HG03439 (cell line): ENCODE data around the gene ZBTB21.
"Not testable (repeated sequence)": the region's sequence is repeated elsewhere in the genome, so short reads cannot be mapped to it uniquely, and the experiment has no call there.

ENCODE experiments used
- ATAC-seq: cut with Tn5 transposase; IDR thresholded peaks from one replicate; pipeline ENCODE4 v1.9.1; 2021; ENCODE audit warnings: mild to moderate bottlenecking, moderate library complexity; ENCODE audit not compliant: unreplicated experiment

The ZBTB21 gene

GRCh38 chr21:41971891-41972290 is 38.3 kb downstream of the ZBTB21 start:
- no peak for ATAC-seq

DNA sequence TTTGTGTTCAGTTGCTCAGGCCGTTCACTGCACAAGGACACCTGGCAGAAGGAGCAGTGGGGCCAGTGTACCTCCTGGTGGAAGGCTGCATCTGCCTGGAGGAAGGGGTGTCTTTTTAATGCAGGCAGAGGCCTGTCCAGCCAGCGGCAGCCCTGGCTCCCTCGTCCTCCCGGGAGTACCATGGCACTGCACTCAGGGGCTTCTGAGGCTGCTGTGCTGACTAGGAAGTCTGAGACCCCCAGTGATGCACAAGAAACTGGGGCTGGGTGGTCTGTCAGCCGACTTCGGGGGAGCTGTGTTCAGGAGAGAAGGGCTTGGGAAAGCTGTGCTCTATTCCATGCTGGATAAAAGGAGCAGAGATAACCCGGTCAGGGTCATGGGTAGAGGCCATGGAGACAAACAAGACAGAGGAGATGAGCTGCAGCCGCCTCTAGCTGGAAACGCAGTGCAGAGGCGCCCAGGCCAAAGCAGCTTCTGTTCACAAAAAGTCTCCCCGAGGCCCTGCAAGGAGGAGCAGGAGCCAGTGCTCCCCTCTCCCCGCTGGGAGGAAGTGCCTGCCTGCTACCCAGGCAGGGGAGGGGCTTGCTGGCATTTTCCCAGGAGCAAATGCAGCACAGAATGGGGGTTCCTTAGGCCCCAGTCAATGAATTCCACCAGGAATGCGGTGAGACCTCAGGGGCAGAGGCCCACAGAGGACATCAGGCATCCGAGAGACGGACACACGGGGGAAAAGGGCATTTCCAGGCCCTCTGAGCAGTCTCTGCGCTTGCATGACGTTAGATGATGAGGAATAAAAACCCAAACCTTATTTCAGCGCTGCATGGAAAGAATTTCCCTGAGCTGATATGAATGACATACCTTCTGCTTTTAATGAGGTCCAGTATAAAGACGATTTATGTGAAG is 39.2 kb downstream of the ZBTB21 start:
- ATAC-seq: no peak

GRCh38 chr21:41970106-41970391 is 40.1 kb downstream of the ZBTB21 start:
- no peak for ATAC-seq

DNA sequence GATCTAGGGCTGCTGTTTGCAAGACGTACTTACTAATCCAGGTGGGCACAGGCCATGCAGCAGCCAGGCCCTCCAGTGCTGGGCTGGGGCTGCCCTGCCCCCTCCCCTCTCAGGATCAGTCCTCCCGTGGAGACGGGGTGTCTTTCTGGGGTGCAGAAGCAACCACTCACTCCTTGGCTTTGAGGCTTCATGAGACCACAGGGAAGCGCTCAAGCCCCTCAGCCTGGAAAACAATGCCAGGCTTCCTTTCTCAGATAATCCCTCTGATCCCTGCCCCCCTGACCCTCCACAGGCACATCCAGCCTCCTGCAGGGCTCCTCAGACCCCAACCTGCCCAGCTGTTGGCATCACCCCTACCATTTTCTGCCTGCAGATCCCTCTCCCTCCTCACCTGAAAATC is 42.5 kb downstream of the ZBTB21 start:
- no peak for ATAC-seq

DNA sequence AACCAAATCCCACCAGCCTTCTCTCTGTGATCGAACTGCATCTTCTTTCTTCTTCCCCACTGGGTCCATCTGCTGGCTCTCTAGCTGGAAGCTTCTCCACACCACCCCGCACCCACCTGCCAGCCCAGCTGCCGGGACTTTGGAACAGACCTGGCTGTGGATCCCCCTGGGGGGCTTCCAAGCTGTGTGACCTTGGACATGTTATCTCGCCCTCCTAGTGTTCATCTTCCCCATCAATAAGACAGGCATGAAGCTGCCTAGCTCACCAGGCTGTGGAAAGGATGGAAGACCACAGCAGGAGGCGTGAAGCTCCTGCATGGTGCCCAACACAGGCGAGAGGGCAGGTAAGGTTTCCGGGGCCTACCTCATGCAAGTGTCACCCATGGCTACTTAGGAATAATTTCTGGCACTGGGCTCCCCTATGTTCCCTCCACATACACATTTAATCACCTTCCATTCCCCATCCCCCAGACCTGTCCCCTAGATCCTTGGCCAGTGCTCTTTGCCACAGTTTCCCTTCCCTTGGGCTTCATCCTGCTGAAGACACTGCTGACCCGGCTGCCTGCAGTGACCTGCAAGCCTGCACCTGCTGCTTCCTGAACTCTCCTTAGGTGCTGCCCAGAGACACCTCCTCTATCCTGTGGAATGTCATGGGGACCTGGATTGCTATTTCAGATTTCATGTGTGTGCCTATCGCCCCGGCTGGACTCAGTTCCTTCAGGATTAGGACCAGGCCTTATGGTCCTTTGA is 43.1 kb downstream of the ZBTB21 start:
- ATAC-seq: no peak

- no peak for ATAC-seq
Measured at GRCh38 chr21:41966041-41966833, 43.9 kb downstream of the ZBTB21 start.

GRCh38 chr21:41965461-41966013 is 44.6 kb downstream of the ZBTB21 start:
- no peak for ATAC-seq

DNA sequence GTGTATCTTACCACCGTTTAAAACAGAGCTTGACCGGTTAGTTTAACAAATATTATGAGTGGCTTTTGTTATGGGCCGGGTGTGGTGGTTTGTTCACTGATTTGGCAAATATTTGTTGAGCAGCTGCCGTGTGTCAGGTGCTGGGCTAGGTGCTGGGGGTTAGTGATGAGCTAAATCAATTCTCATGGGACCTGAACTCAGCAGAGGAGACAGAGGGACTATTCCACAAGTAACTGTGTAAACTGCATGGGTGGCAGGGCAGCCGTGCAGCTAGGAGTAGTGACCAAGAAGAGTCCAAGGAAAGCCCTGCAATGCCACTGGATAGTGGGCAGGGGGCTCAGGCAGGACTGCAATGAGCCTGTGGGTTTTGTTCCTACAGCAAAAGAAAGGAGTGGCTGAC is 45.1 kb downstream of the ZBTB21 start:
- ATAC-seq: no peak

- ATAC-seq: no peak
Measured at GRCh38 chr21:41964171-41964570, 46.0 kb downstream of the ZBTB21 start.

DNA sequence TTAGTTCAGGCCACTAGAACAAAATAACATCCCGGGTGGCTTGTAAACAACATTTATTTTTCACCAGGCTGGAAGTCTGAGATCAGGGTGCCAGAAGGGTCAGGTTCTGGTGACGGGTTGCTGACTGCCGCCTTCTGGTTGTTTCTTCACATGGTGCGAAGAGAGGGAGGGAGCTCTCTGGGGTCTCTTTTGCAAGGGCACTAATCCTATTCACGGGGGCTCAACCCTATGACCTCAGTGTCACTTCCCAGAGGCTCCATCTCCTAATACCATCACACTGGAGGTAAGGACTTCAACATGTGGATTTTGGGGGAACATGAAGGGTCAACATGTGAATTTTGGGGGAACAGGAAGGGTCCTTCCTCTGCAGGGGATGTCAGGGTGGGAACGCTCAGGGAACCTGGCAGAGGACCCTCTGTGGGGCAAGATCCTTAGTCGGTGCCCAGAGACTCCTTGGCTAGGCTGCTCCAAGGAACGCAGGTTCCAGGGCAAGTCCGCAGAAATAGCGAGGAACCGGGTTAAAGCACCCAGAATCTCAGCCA is 47.7 kb downstream of the ZBTB21 start:
- no peak for ATAC-seq

GRCh38 chr21:41961753-41962152 is 48.4 kb downstream of the ZBTB21 start:
- ATAC-seq: no peak

GRCh38 chr21:41961282-41961701 is 48.9 kb downstream of the ZBTB21 start:
- ATAC-seq: no peak

GRCh38 chr21:41960386-41960785 is 49.8 kb downstream of the ZBTB21 start:
- no peak for ATAC-seq

DNA sequence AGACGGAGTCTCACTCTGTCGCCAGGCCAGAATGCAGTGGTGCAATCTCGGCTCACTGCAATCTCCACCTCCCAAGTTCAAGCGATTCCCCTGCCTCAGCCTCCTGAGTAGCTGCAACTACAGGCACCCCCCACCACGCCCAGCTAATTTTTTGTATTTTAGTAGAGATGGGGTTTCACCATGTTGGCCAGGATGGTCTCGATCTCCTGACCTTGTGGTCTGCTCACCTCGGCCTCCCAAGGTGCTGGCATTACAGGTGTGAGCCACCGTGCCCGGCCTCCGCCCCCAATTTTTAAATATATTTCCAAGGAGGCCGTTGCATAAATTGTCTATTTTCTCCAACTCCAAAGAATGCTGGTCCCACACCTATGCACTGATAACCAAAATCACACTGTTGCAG is 50.5 kb downstream of the ZBTB21 start:
- ATAC-seq: not testable (repeated sequence)

DNA sequence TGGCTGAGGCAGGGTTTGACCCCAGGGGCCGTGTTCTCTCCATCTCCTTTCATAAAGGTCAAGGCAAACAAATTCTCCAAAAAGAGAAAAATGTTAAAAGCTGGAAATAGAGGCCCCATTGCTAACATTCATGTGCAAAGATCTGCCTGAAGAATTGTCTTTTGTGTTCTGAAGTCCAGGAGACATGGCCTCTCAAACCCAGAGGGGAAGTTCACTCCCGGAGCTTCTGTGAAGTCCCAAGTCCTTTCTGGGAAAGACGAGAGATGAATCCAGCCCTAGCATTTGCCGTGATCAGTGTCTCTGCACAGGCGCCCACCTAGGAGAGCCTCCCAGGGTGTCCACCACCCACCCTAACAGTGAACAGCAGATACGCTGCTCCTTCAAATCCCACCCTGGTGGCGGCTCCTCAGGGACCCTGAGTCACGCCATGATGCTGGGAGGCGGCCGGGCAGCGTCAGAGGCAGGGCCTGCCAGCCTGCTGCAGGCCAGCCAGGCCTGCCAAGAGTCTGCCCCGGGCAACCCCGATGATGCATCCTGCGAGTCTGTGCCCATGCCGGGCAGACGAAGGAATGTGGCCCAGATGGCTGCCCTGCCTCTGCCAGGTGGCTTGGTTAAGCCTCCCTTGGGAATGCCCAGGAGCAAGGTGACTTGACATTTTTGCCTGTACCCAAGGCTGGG is 51.1 kb downstream of the ZBTB21 start:
- no peak for ATAC-seq

GRCh38 chr21:41957991-41958766 is 52.0 kb downstream of the ZBTB21 start:
- ATAC-seq: no peak

- no peak for ATAC-seq
Measured at GRCh38 chr21:41956926-41957729, 53.0 kb downstream of the ZBTB21 start.

GRCh38 chr21:41955516-41955915 is 54.6 kb downstream of the ZBTB21 start:
- ATAC-seq: no peak
